GM23248 (cell line): ENCODE results near the gene ILDR1. TPM values are rescaled to one million over a fixed set of nuclear protein-coding genes. Genes with fewer than 3 reads are reported as not detected.

Experiments
- DNase-seq: peaks from one replicate; pipeline ENCODE4 v3.0.0-alpha.2; 2015
- H2AFZ ChIP-seq: fragments of 200-600 bp; sonication (generic); 2 replicates; pipeline ENCODE4 v1.6.1; 2016; ENCODE audit warnings: antibody characterized with exemption
- H3F3A ChIP-seq: fragments of 200-600 bp; sonication (generic); 2 replicates; pipeline ENCODE4 v1.6.1; 2016; ENCODE audit warnings: mild to moderate bottlenecking, antibody characterized with exemption, mixed run types; ENCODE audit not compliant: insufficient read depth
- H3K27ac ChIP-seq: fragments of 200-600 bp; sonication (generic); 2 replicates; pipeline ENCODE4 v1.5.1; 2016; ENCODE audit warnings: mild to moderate bottlenecking
- H3K27me3 ChIP-seq: fragments of 200-600 bp; sonication (generic); replicated peaks from 2 replicates; pipeline ENCODE4 v1.6.1; 2016; ENCODE audit warnings: mild to moderate bottlenecking; ENCODE audit not compliant: insufficient read depth
- H3K36me3 ChIP-seq: fragments of 200-600 bp; sonication (generic); 2 replicates; pipeline ENCODE4 v1.6.1; 2016; ENCODE audit warnings: low read depth, mild to moderate bottlenecking
- H3K4me1 ChIP-seq: fragments of 200-600 bp; sonication (generic); 2 replicates; pipeline ENCODE4 v1.6.1; 2016; ENCODE audit warnings: mild to moderate bottlenecking; ENCODE audit not compliant: insufficient read depth
- H3K4me2 ChIP-seq: fragments of 200-600 bp; sonication (generic); one replicate; pipeline ENCODE4 v1.6.1; 2016; ENCODE audit warnings: mild to moderate bottlenecking; ENCODE audit not compliant: unreplicated experiment
- H3K4me3 ChIP-seq: fragments of 200-600 bp; sonication (generic); 2 replicates; pipeline ENCODE4 v1.5.1; 2016; ENCODE audit warnings: mild to moderate bottlenecking
- H3K79me2 ChIP-seq: fragments of 200-600 bp; sonication (generic); 2 replicates; pipeline ENCODE4 v1.6.1; 2016; ENCODE audit warnings: mild to moderate bottlenecking; ENCODE audit not compliant: insufficient read depth
- H3K9ac ChIP-seq: fragments of 200-600 bp; sonication (generic); 2 replicates; pipeline ENCODE4 v1.6.1; 2016; ENCODE audit warnings: mild to moderate bottlenecking
- H3K9me2 ChIP-seq: fragments of 200-600 bp; sonication (generic); 2 replicates; pipeline ENCODE4 v1.6.1; 2016; ENCODE audit warnings: mixed run types, mild to moderate bottlenecking, moderate library complexity; ENCODE audit not compliant: insufficient read depth
- H3K9me3 ChIP-seq: fragments of 200-600 bp; sonication (generic); one replicate; pipeline ENCODE4 v1.6.1; 2017; ENCODE audit warnings: low read depth
- H4K20me1 ChIP-seq: fragments of 200-600 bp; sonication (generic); 2 replicates; pipeline ENCODE4 v1.6.0; 2016; ENCODE audit not compliant: insufficient read depth
- EZH2 ChIP-seq: fragments of 200-600 bp; sonication (generic); IDR thresholded peaks from 2 replicates; pipeline ENCODE4 v1.6.1; 2018; ENCODE audit warnings: antibody characterized with exemption, mild to moderate bottlenecking; ENCODE audit not compliant: insufficient read depth, poor library complexity, severe bottlenecking
- EZH2phosphoT487 ChIP-seq: fragments of 200-600 bp; sonication (generic); IDR thresholded peaks from 2 replicates; pipeline ENCODE4 v1.6.1; 2018; ENCODE audit warnings: antibody characterized with exemption, moderate library complexity, mild to moderate bottlenecking, low read depth; ENCODE audit not compliant: insufficient read depth
- WGBS, 2 experiments: methylation state at CpG; one replicate each; pipeline ENCODE4 v1.1.6; 2015 to 2017; ENCODE audit warnings: low lambda C conversion rate in 2 of 2, low coverage in 1 of 2; ENCODE audit errors: missing lambda C conversion rate in 2 of 2; 5-methylcytosine and 5-hydroxymethylcytosine counted together
- in situ Hi-C: fragments of 300-500 bp; cut with MboI; formaldehyde crosslinking; loops from 2 replicates; pipeline ENCODE4 v1.15.0; 2020
- polyA plus RNA-seq: library from polyadenylated mRNA; unstranded; fragments of >200 nt; fragmentation: Nextera tagmentation; extraction: Ambion mirVana; gene quantifications from 2 replicates; pipeline ENCODE4 v1.2.1, GENCODE V29; 2016
- total RNA-seq: library from RNA; depleted of rRNA; stranded (reverse); fragments of >200 nt; shearing (Covaris generic); gene quantifications from 2 replicates; pipeline ENCODE4 v1.2.3, GENCODE V29; 2014

Gene ILDR1
- total and polyA plus RNA-seq, 2 experiments from 2014 or later = not detected

DNA sequence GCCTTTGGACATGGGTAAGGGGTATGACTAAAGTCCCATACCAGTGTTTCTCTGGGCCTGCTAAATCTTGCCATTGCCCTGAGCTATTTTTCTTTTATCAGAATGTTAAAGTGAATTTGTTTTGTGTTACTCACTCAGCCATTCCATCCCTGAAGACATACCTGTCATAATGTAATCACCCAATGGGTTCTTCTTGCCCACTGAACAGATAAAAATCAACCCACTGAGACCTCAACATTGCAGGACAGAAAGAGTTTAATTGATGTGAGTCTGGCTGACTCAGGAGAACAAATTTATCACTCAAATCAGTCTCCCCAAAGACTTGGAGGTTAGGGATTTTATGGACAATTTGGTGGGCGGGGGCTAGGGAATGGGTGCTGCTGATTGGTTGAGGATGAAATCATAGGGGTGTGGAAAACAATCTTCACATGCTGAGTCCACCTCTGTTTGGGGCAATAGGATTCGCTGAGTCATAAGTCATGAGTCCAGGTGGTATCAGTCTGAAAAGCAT lies 47.4 kb downstream of the ILDR1 start:
- Histone ChIP-seq H3K4me3 (no peak overlapping the region), H3K27ac (no peak overlapping the region), H3K79me2 (no peaks in the 10 kb centered on the region), H3K36me3 (no peaks in the 10 kb centered on the region), H3K9me3 (no peaks in the 10 kb centered on the region), H3K9ac (no peak overlapping the region), H4K20me1 (no peaks in the 10 kb centered on the region), H3K27me3 (no peaks in the 10 kb centered on the region), H3K9me2 (no peaks in the 10 kb centered on the region), H3K4me2 (no peak overlapping the region), H3F3A (no peaks in the 10 kb centered on the region), H3K4me1 (no peaks in the 10 kb centered on the region), H2AFZ (no peak overlapping the region)
- TF ChIP-seq EZH2 = no peak
- TF ChIP-seq EZH2phosphoT487 = no peak
- in situ Hi-C loops = no loop called here
- 30 to 39% methylated on average over 2 of the region's 2 CpGs for WGBS, 2 experiments
- DNase-seq = no peak

DNA sequence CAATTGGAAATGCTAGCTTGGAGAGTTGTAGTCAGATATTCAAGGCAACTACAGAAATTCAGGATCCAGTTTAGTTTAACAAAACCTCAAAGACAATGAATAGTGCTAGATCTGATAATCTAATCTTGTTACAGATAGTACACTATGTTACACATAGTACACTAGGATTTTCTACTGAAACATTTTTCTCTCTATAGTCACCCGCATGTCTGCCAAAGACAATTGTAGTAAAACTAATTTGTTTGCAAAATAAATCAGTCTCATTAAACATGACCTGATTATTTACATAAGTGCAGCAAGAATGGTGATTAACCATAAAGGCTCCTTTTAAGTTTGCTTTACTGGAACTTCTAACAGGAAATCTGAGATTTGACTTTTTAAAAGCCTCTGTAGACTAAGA lies 52.0 kb downstream of the ILDR1 start:
- Histone ChIP-seq H3K27ac (no peak overlapping the region), H2AFZ (no peak overlapping the region), H4K20me1 (no peaks in the 10 kb centered on the region), H3K9me2 (no peaks in the 10 kb centered on the region), H3K4me3 (no peak overlapping the region), H3K4me1 (no peaks in the 10 kb centered on the region), H3K79me2 (no peaks in the 10 kb centered on the region), H3K9me3 (no peaks in the 10 kb centered on the region), H3K4me2 (no peak overlapping the region), H3K36me3 (no peaks in the 10 kb centered on the region), H3K9ac (no peak overlapping the region), H3K27me3 (no peaks in the 10 kb centered on the region), H3F3A (no peaks in the 10 kb centered on the region)
- TF ChIP-seq EZH2 (no peak), EZH2phosphoT487 (no peak)
- 46 to 48% methylated on average over 1 of the region's 1 CpG for WGBS, 2 experiments
- in situ Hi-C loops = no loop called here
- no peak for DNase-seq

DNA sequence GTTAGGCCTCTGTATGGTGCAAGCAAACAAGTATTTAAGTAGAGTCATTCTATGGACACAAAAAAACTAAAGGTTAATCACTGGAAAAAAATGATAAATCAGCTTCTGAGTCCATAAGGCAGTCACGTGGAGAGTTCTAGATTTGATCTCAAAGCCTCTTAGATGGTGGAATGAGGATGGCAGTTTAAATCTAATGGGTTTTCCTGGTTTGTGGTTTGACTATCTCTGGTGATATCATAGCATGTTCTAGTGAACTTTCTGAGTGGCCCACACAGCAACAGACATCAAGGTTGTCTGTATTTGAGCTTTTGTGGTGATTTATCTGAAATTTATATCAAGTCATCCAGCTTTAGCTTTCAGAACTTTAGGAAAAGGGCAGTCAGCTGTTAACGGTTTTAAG lies 52.4 kb downstream of the ILDR1 start:
- 7% methylated on average over 2 of the region's 2 CpGs for WGBS, 2 experiments
- no peaks in the 10 kb centered on the region for H3K9me2 ChIP-seq
- no peaks in the 10 kb centered on the region for H3K79me2 ChIP-seq
- no peak for DNase-seq
- in situ Hi-C loops = no loop called here
- no peak for TF ChIP-seq EZH2phosphoT487
- H3K36me3 ChIP-seq = no peaks in the 10 kb centered on the region
- no peaks in the 10 kb centered on the region for H3K4me1 ChIP-seq
- no peak overlapping the region for H3K9ac ChIP-seq
- H3F3A ChIP-seq = no peaks in the 10 kb centered on the region
- H3K4me2 ChIP-seq = no peak overlapping the region
- H4K20me1 ChIP-seq = no peaks in the 10 kb centered on the region
- H3K27ac ChIP-seq = no peak overlapping the region
- no peak overlapping the region for H3K4me3 ChIP-seq
- no peaks in the 10 kb centered on the region for H3K9me3 ChIP-seq
- H2AFZ ChIP-seq = no peak overlapping the region
- no peaks in the 10 kb centered on the region for H3K27me3 ChIP-seq

DNA sequence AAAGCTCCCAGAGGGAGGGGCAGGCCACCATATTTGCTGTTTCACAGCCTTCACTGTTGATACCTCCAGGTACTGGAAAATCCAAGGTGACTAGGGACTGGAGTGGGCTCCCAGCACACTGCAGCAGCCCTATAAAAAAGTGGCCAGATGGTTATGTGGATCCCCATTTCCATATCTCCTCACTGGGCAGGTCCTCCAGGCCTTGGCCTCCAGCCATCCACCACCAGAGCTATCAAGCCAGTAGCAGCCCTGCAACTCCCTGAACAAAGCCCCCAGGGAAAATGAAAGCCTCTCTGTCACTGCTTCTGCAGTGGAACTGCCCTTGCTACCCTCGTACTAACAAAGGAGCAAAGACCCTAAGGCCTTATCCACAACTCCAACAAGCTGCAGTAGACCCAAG lies 58.4 kb downstream of the ILDR1 start:
- 0 to 8% methylated on average over 1 of the region's 1 CpG for WGBS, 2 experiments

DNA sequence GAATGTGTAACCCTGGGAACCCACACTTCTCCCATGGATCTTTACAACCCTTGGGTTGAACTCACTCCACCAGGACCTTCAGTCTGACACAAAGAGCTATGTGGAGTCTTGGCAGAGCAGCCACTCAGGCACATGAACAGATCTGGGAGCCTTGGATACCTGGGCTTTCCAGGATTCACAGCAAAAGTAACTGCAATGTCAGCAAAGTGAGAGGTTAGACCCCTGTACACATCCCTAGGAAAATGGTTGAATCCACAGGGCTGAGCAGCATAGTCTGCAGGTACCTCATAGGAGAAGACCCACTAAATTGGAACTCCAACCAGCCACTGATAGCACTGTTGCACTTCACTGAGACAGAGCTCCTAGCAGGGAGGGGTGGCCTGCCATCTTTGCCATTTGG lies 59.6 kb downstream of the ILDR1 start:
- no peaks in the 10 kb centered on the region for H3K27me3 ChIP-seq
- no peak overlapping the region for H3K27ac ChIP-seq
- no peaks in the 10 kb centered on the region for H3K9me2 ChIP-seq
- no peaks in the 10 kb centered on the region for H3K79me2 ChIP-seq
- H3K36me3 ChIP-seq = no peaks in the 10 kb centered on the region
- no peaks in the 10 kb centered on the region for H3K9me3 ChIP-seq
- H3K4me2 ChIP-seq = no peak overlapping the region
- H2AFZ ChIP-seq = no peak overlapping the region
- TF ChIP-seq EZH2 (no peak), EZH2phosphoT487 (no peak)
- H3K9ac ChIP-seq = no peak overlapping the region
- no peaks in the 10 kb centered on the region for H3K4me1 ChIP-seq
- H3K4me3 ChIP-seq = no peak overlapping the region
- H4K20me1 ChIP-seq = no peaks in the 10 kb centered on the region
- H3F3A ChIP-seq = no peaks in the 10 kb centered on the region
- no peak for DNase-seq
- in situ Hi-C loops = no loop called here

More for the DNA sequence above, 58.4 kb downstream of the ILDR1 start:
- in situ Hi-C loops = no loop called here
- no peak overlapping the region for H3K27ac ChIP-seq
- H3K79me2 ChIP-seq = no peaks in the 10 kb centered on the region
- no peaks in the 10 kb centered on the region for H3K4me1 ChIP-seq
- TF ChIP-seq EZH2 (no peak), EZH2phosphoT487 (no peak)
- no peak for DNase-seq
- no peak overlapping the region for H3K9ac ChIP-seq
- H3K4me2 ChIP-seq = no peak overlapping the region
- no peaks in the 10 kb centered on the region for H4K20me1 ChIP-seq
- H3K9me3 ChIP-seq = no peaks in the 10 kb centered on the region
- H3K27me3 ChIP-seq = no peaks in the 10 kb centered on the region
- no peaks in the 10 kb centered on the region for H3F3A ChIP-seq
- H3K9me2 ChIP-seq = no peaks in the 10 kb centered on the region
- H3K4me3 ChIP-seq = no peak overlapping the region
- no peak overlapping the region for H2AFZ ChIP-seq
- no peaks in the 10 kb centered on the region for H3K36me3 ChIP-seq
